PFSK-1 (cell line): ENCODE results near the gene DET1.

Source experiments
- FOXP2 ChIP-seq: optimal IDR thresholded peaks from 2 replicates; pipeline ENCODE3; 2011; ENCODE audit warnings: borderline replicate concordance, control low read depth, inconsistent platforms; ENCODE audit not compliant: insufficient read depth; ENCODE audit errors: extremely low read length, extremely low read depth
- POLR2AphosphoS5 ChIP-seq: IDR thresholded peaks from 2 replicates; pipeline ENCODE4 v1.6.1; 2012; ENCODE audit warnings: low read depth, mild to moderate bottlenecking, control low read depth, low read length, moderate library complexity
- SIN3A ChIP-seq: IDR thresholded peaks from 2 replicates; pipeline ENCODE4 v1.6.1; 2012; ENCODE audit warnings: mild to moderate bottlenecking, low read length, moderate library complexity, borderline replicate concordance; ENCODE audit not compliant: insufficient read depth
- TAF1 ChIP-seq: IDR thresholded peaks from 2 replicates; pipeline ENCODE4 v1.6.1; 2012; ENCODE audit warnings: low read length, control low read depth, borderline replicate concordance; ENCODE audit not compliant: insufficient read depth
- TF ChIP-seq, protein P1 (sequence below), 2 experiments: IDR thresholded peaks; 2 replicates each; pipeline versions ENCODE4 v1.6.1 to v1.8.0; 2011 to 2012; ENCODE audit warnings: low read depth in 2 of 2, low read length in 2 of 2, control low read depth in 1 of 2, inconsistent platforms in 1 of 2, mild to moderate bottlenecking in 1 of 2, moderate library complexity in 1 of 2; ENCODE audit not compliant: insufficient read depth in 1 of 2

DET1 gene

DNA sequence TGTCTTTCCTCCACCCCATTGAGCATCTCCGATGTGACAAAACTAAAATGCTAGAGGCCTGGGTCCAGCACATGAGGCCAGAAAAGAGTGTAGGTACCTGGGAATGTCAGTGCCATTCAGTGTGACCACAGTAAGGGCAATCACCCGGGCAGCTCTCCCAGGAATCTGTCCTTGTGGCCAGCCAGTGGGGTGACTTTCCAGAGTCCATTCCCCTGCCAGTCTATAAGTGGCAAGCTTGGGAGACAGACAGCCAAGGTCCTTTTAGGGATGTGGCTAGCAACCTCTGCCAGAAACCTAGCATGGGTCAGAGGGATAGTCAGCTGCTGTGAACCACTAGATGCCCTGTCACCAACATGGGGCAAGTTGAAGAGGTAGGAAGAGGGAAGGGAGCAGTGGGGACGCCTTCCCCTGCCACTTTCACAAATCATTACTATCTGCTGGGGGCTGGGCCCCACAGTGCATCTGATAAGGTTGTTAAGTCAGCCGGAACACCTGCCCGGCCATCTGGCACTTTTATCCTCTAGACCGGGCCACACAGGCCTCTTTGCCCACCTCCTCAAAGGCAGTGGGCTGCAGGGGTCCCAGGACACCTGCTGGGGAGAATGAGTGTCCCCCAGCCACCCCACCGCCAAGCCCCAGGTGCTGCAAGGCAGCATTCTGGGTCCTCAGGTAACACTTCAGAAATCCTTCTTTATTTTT lies 24.8 kb upstream of the DET1 start:
- TF ChIP-seq, protein P1, sequence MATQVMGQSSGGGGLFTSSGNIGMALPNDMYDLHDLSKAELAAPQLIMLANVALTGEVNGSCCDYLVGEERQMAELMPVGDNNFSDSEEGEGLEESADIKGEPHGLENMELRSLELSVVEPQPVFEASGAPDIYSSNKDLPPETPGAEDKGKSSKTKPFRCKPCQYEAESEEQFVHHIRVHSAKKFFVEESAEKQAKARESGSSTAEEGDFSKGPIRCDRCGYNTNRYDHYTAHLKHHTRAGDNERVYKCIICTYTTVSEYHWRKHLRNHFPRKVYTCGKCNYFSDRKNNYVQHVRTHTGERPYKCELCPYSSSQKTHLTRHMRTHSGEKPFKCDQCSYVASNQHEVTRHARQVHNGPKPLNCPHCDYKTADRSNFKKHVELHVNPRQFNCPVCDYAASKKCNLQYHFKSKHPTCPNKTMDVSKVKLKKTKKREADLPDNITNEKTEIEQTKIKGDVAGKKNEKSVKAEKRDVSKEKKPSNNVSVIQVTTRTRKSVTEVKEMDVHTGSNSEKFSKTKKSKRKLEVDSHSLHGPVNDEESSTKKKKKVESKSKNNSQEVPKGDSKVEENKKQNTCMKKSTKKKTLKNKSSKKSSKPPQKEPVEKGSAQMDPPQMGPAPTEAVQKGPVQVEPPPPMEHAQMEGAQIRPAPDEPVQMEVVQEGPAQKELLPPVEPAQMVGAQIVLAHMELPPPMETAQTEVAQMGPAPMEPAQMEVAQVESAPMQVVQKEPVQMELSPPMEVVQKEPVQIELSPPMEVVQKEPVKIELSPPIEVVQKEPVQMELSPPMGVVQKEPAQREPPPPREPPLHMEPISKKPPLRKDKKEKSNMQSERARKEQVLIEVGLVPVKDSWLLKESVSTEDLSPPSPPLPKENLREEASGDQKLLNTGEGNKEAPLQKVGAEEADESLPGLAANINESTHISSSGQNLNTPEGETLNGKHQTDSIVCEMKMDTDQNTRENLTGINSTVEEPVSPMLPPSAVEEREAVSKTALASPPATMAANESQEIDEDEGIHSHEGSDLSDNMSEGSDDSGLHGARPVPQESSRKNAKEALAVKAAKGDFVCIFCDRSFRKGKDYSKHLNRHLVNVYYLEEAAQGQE (IDR thresholded peaks at IDR 0.05; ENCODE audit: insufficient read depth in 1 of 2, low read depth in 2 of 2, low read length in 2 of 2) = no peak
- TF ChIP-seq POLR2AphosphoS5 = no peak
- TF ChIP-seq SIN3A = no peak
- TF ChIP-seq TAF1 = no peak
- no peak for TF ChIP-seq FOXP2

DNA sequence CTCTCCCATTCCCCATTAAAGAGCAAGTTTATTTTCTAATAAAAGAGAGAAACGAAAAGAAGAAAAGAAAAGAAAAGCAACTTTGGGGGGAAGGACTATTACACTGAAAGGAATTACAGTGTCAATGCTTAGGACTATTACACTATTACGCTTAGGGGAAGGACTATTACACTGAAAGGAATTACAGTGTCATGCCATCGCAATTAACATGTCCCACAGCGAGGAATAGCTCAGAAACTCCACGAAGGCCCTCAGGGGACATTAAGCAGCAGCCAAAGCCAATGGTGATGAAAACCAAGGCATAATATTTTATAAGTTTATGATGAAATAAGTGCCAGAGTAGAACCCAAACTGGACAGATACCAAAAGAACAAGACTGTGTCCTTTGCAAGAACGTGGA lies 22.1 kb upstream of the DET1 start:
- TF ChIP-seq, protein P1 (IDR thresholded peaks at IDR 0.05; ENCODE audit: insufficient read depth in 1 of 2, low read depth in 2 of 2, low read length in 2 of 2) = no peak
- no peak for TF ChIP-seq FOXP2
- TF ChIP-seq TAF1 = no peak
- TF ChIP-seq POLR2AphosphoS5 = no peak
- TF ChIP-seq SIN3A = no peak

DNA sequence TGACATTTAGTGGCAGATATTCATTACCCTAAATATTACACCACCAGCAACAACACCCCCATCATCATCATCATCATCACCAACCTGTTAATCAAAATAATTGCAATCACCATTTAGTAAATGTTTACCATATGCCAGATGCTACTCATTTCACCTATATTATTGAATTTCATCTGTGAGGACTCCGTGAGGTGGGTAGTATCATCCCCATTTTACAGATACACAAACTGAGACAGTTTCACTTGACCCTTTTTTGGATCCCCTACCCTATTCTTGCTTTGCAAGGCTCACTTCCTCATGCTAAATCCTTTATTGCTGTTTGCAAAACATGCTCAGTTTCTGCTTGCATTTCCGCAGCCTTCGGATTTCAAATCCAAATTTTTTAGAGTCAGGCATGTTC lies 18.3 kb upstream of the DET1 start:
- TF ChIP-seq SIN3A (no peak), POLR2AphosphoS5 (no peak), FOXP2 (no peak), TAF1 (no peak)
- TF ChIP-seq, protein P1 (IDR thresholded peaks at IDR 0.05; ENCODE audit: insufficient read depth in 1 of 2, low read depth in 2 of 2, low read length in 2 of 2) = no peak

DNA sequence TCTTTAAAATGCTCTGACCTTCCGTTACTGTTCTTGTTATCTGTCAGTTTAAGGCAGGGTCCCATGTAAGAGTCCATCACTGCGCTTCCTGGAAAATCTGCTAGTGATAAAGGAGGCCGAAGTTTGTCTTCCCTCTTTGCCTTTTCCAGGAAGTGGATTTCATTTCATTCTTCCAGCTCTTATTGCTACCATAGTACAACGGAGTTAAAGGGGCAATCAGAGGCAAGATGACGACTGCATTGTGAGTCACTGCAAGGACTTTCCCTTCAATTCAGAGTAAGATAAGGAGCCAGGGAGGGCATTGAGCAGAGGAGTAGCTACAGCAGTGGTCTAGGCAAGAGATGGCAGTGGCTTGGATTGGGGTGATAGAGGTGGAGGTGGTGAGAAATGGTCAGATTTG lies 17.2 kb upstream of the DET1 start:
- TF ChIP-seq FOXP2 (no peak), POLR2AphosphoS5 (no peak), TAF1 (no peak), SIN3A (no peak)
- TF ChIP-seq, protein P1 (IDR thresholded peaks at IDR 0.05; ENCODE audit: insufficient read depth in 1 of 2, low read depth in 2 of 2, low read length in 2 of 2) = no peak
